NCI-H1105 treated with DMSO at 0.1 percent for 48 hours (cell line): ENCODE data around the gene SDCBP2.
"Not testable (repeated sequence)": the region's sequence is repeated elsewhere in the genome, so short reads cannot be mapped to it uniquely, and the experiment has no call there.

Experiments
- DNase-seq: peaks from one replicate; lab custom pipeline; 2025; lab: John Stamatoyannopoulos, UW

Gene SDCBP2

GRCh38 chr20:1360094-1360846, 31.3 kb upstream of the SDCBP2 start:
- no peak for DNase-seq

- DNase-seq: no peak
Measured at GRCh38 chr20:1357921-1358671, 29.2 kb upstream of the SDCBP2 start.

- no peak for DNase-seq
Measured at GRCh38 chr20:1353956-1354355, 25.0 kb upstream of the SDCBP2 start.

GRCh38 chr20:1346315-1346969, 17.5 kb upstream of the SDCBP2 start:
- no peak for DNase-seq

- no peak for DNase-seq
Measured at GRCh38 chr20:1345756-1346093, 16.8 kb upstream of the SDCBP2 start.

GRCh38 chr20:1345030-1345755, 16.3 kb upstream of the SDCBP2 start:
- DNase-seq: no peak

- DNase-seq: not testable (repeated sequence)
Measured at GRCh38 chr20:1343446-1344124, 14.6 kb upstream of the SDCBP2 start.

- no peak for DNase-seq
Measured at GRCh38 chr20:1341561-1342265, 12.8 kb upstream of the SDCBP2 start.

- DNase-seq: no peak
Measured at GRCh38 chr20:1338801-1339200, 9.9 kb upstream of the SDCBP2 start.

- no peak for DNase-seq
Measured at GRCh38 chr20:1338096-1338495, 9.2 kb upstream of the SDCBP2 start.

GRCh38 chr20:1337441-1337840, 8.5 kb upstream of the SDCBP2 start:
- DNase-seq: no peak

- DNase-seq: peak; percentile 30
Measured at GRCh38 chr20:1336699-1337367, 7.9 kb upstream of the SDCBP2 start.

GRCh38 chr20:1335961-1336698, 7.2 kb upstream of the SDCBP2 start:
- peak; percentile 12 for DNase-seq

GRCh38 chr20:1334761-1335160, 5.8 kb upstream of the SDCBP2 start:
- DNase-seq: no peak

GRCh38 chr20:1334370-1334731, 5.4 kb upstream of the SDCBP2 start:
- no peak for DNase-seq

- DNase-seq: no peak
Measured at GRCh38 chr20:1333462-1334369, 4.8 kb upstream of the SDCBP2 start.

- DNase-seq: no peak
Measured at GRCh38 chr20:1332749-1333300, 3.9 kb upstream of the SDCBP2 start.

GRCh38 chr20:1331801-1332453, 3.0 kb upstream of the SDCBP2 start:
- no peak for DNase-seq
